SK-N-MC (cell line): ENCODE measurements around the gene PAX2.

ENCODE experiments used
- EZH2 ChIP-seq: fragments of 200-600 bp; sonication (generic); IDR thresholded peaks from one replicate; pipeline ENCODE4 v1.6.1; 2017; ENCODE audit warnings: antibody characterized with exemption
- FOXP2 ChIP-seq: optimal IDR thresholded peaks from 2 replicates; pipeline ENCODE3; 2011; ENCODE audit warnings: mild to moderate bottlenecking, moderate library complexity; ENCODE audit not compliant: insufficient read depth; ENCODE audit errors: extremely low read length, control extremely low read depth
- POLR2AphosphoS5 ChIP-seq: IDR thresholded peaks from 2 replicates; pipeline ENCODE4 v1.6.1; 2012; ENCODE audit warnings: mild to moderate bottlenecking, low read depth, low read length, borderline replicate concordance

DNA sequence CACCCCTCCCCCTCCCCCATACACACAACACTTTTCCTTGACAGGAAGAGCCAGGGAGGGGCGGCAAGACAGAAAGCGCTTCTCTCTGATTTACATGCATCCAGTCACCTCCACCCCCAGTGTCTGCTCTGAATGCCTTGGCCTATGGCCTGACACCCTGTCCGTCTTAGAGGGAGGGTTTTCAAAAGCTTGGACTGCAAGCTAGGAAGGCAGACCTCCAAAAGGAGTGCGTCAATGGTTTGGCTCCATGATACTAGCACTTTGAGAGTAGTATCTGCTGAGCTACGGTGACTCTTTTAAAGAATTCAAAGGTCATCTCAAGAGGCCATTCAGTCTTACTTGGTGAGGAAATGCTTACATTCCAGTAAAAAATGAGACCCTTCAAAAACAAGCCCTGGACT lies 20.3 kb upstream of the PAX2 start:
- TF ChIP-seq POLR2AphosphoS5 (no peak), EZH2 (no peak), FOXP2 (no peak)
